HG02588 (cell line): ENCODE measurements around the gene DCXR.
"Not testable (repeated sequence)": the region's sequence is repeated elsewhere in the genome, so short reads cannot be mapped to it uniquely, and the experiment has no call there.

Source experiments
- ATAC-seq: cut with Tn5 transposase; IDR thresholded peaks from one replicate; pipeline ENCODE4 v1.9.1; 2021; ENCODE audit warnings: mild to moderate bottlenecking, moderate library complexity; ENCODE audit not compliant: unreplicated experiment

The DCXR gene

DNA sequence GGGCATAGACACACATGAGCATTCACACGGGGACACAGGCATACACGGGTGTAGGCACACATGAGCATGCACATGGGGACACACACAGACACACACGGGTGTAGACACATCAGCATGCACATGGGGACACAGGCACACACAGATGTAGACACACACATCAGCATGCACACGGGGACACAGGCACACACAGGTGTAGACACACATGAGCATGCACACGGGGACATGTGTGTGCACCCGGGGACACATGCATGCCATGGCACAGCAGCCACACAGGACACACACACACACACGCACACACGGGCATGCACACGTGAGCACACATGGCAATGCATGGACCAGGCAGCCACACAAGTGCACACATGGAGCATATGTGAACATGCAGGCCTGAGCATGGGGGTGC lies 5.2 kb upstream of the DCXR start:
- ATAC-seq, result no peak

- ATAC-seq, result no peak
These were observed 3.8 kb upstream of the DCXR start for GRCh38 chr17:82041144-82041814.

GRCh38 chr17:82039695-82040299 lies 2.3 kb upstream of the DCXR start:
- no peak for ATAC-seq

- not testable (repeated sequence) for ATAC-seq
These were observed 1.4 kb upstream of the DCXR start for GRCh38 chr17:82038796-82039409.

DNA sequence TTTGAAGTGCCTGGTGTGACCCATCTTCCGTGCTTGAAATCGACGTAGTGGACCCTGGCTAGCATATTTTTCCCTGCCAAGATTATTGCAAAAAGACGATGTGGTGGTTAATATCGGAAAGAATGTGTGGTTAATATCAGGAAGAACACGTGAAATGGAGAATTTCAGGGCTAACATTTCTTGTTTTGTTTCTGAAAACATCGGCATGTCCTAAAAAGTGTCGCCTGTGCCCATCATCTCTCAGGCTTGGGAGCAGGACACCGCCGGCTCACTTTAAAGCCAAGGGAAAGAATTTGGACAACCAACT lies 345 bp upstream of the DCXR start:
- ATAC-seq, result no peak

DNA sequence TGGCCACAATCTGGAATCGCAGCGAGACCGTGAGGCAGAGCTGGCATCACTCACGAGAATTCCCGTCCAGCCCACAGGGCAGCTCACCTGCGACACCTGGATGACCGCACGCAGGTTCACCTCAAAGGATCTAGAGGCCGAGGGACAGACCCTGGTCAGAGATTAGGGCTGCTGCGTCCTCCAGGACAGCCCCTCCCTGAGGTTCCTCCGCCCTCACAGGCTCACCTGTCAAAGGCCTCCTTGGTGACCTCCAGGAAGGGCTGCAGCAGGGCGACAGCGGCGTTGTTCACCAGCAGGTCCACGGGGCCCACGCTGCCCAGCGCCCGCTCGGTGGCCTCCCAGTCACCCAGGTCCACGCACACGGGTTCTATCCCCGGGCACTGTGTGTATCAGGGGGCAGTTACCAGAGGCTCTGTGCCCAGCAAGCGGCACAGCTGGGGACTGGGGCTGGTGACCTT lies 834 bp downstream of the DCXR start:
- no peak for ATAC-seq

DNA sequence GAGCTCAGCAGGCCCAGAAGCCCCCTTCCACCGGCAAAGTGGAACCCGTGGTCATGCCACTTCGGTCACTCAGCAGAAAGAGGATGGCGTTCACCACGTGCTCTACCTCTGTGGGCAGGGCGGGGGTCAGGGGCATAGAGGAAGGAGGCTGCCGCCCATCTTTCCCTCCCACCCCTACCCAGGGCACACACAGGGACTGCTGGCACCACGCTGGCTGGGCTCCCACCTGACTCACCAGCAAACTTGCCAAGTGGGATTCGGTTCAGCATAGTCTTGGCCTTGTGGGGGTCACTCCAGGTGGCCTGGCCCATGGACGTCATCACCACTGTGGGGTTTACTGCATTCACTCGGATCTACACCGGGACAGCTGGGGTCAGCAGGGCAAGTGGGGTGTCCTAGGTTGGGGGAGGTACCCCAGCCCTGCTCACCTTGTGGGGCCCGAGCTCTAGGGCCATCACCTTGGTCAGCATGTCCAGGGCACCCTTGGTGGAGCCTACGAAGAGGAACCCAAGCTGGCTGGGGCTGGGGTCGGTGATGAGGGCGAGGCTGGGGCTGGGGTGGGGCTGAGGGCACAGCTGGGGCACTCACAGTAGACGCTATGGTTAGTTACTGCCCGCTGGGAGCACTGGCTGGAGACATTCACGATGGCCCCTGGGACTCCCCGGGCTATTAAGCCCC lies 1.4 kb downstream of the DCXR start:
- no peak for ATAC-seq

DNA sequence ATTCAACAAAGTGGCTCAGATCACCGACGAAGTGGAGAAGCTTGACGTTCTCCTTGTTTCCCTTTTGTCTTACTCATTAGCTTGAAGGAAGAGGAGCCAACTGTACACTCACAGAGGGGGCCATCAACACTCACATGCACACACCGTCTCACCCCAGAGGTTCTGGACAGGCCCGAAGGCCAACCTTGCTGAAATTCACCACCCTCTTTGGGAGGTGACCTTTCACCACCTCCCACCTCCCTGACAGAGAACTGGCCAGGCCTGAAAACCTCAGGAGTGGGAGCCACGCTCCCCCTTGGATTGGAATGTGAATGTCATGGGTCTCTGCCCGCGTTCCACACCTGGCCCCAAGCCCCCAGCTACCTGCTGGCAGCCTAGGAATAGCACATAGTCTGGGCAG lies 2.0 kb downstream of the DCXR start:
- ATAC-seq, result no peak

DNA sequence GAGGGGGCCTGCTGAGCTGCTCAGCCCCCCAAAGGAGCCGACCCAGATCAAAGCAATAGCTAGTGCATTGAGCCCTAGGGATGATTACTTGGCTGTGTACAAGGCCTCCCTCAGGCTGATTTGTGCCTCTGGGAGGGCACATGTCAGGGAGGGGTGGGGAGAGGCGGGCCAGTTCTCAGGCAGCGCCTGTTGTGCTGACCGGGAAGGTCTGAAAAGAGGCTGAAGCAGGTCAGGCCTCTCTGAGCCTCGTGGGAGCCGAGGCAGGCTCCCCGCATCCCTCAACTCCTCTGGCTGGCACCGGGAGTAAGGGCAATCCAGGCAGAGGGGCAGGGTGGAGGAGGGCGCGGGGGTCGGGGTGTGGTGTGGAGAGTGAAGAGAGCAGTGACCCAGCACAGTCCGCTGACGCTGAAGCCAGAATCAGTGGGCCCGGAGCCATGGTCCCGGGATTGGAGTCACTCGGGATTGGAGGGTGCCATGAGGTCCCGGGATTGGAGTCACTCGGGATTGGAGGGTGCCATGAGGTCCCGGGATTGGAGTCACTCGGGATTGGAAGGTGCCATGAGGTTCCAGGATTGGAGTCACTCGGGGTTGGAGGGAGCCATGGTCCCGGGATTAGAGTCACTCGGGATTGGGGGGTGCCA lies 3.0 kb downstream of the DCXR start:
- ATAC-seq, result no peak

- no peak for ATAC-seq
These were observed 4.0 kb downstream of the DCXR start for GRCh38 chr17:82033359-82034085.

- no peak for ATAC-seq
These were observed 5.4 kb downstream of the DCXR start for GRCh38 chr17:82031885-82032627.

- ATAC-seq, result no peak
These were observed 6.1 kb downstream of the DCXR start, which contains the start of gene RAC3 for GRCh38 chr17:82031303-82031884. Gene RAC3 (plus strand): TSS chr17:82031678. CDS start chr17:82031762, 84 bp downstream.

GRCh38 chr17:82030470-82031302 lies 6.8 kb downstream of the DCXR start:
- peak; percentile 48 for ATAC-seq

- ATAC-seq, result no peak
These were observed 7.5 kb downstream of the DCXR start for GRCh38 chr17:82029990-82030469.

GRCh38 chr17:82029391-82029790 lies 8.1 kb downstream of the DCXR start:
- no peak for ATAC-seq

DNA sequence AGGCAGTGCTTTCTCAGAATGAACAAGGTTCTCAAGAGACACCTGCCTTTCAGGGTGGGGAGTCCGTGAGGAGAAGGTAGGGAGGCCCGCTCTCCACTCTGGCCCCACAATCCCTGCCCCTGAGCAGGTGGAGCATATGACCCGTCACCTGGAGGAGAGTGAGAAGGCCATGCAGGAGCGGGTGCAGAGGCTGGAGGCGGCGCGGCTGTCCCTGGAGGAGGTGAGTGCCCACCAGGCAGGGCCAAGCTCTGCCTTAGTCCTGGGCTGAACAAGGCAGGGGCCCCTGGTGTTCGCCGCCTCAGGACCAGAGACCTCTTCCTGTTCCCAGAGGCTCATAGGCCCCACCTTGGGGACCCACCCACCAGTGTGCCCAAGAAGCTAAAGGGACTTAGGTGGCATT lies 8.5 kb downstream of the DCXR start:
- ATAC-seq, result no peak

GRCh38 chr17:82028246-82028645 lies 9.3 kb downstream of the DCXR start:
- no peak for ATAC-seq

DNA sequence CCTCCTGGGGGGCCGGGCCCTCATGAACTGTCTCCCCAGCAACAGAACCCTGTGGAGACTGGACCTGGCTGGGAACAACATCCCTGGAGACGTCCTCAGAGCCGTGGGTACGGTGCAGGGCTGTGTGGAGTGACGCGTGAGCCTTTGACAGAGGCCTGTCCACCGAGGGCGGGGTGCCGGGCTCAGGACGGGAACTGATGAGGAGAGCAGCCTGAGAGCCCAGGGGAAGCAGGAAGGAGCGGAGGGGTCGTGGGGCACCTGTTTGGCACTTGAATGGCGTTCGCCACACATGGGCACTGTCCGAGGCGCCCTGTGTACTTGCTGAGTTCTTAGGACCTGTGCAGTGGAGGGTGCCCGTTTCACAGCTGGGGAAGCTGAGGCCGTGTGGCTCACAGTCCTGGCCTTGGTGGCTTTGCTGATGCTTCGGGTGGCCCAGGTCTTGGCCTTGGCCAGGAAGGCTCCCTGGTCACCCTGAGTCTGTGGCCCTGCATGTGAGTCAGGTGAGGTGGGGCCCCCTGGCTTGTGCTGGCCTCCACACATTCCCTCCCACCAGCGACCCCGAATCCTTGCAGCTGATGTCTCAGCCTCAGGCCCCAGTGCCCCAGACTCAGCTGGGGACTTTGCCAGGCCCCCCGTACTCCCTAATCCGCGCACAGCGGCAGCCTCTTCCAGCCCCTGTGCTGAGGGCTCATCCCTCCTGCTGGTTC lies 11.9 kb downstream of the DCXR start:
- no peak for ATAC-seq
